HG02852 (cell line): ENCODE data around the gene TTL.

ENCODE experiments used
- ATAC-seq: cut with Tn5 transposase; IDR thresholded peaks from one replicate; pipeline ENCODE4 v1.9.1; 2021; ENCODE audit warnings: mild to moderate bottlenecking, moderate library complexity; ENCODE audit not compliant: unreplicated experiment

Gene TTL

DNA sequence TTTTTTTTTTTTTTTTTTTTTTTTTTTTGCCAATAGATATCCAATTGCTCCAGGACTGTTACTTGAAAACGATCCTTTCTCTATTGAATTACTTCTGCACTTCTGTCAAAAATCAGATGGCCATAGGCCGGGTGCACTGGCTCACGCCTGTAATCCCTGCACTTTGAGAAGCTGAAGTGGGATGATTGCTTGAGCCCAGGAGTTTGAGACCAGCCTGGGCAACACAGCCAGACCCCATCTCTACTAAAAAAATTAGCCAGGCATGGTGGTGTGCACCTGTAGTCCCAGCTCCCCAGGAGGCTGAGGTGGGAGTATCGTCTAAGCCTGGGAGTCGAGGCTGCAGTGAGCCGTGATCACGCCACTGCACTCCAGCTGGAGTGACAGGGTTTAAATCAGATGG is 98.1 kb downstream of the TTL start:
- ATAC-seq: no peak

- no peak for ATAC-seq
These were observed 100.4 kb downstream of the TTL start for GRCh38 chr2:112582314-112582746.

DNA sequence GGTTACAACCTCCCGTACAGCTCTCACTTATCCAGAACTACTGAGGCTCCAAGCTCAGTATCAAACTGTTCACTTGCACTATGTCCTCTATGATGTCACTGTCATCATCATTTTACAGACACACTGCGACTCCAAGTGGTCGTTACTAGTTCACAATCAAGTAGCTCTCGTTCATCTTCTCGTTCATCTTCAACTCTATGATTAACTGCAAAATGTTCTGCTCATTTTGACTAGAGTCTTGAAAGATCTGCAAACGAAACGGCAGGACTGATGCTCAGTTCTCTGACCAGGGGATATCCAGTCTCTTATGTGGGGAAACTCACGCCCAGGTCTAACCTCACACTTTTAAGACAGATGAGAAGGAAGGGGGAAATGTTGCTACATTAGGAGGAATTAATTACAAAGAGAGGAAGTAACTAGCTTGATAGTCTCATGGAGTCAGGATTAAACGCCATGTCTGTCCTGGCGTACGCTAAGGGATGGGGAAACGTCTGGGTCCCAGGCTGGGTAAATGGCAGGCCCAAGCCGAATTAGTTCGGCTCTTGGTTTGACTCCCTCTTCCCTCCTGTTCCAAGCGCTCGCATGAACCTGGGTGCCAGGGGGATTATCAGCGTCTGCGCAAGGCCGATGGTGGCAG is 101.7 kb downstream of the TTL start:
- no peak for ATAC-seq

DNA sequence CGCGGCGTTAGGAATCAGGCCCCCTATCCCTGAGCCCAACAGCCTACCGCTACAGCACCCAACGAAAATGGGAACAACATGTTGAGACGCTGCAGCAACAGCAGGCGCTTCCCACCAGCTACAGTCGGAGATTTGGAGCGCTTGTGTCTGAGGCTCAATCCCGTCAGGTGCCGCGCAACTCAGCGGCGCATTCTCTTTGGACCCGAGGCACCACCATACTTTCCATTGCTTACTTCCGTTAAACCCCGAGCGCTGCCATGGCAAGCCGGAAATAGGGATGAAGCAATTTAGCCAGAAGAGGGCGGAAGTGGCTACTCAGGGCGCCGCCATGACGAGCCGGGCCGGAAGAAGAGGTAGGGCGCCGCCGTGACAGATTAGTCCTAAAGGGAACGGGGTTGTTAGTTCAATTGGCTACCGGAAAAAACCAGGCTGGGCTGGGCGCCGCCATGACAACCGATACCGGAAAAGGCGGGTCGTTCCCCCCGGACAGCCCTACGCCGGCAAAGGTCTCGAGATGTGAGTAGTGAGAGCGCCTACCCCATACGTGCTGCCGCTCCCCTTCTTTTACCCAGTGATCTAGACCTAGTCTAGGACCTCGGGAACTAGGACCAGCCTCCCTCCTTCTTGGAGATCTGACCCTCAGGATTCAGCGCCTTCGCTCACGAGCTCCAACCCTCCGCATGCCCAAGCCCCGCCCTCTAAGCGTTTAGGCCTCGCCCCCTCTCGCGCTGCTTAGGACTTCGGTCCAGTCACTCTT is 102.4 kb downstream of the TTL start, which contains the start of gene CHCHD5:
TSS of gene CHCHD5 (plus strand) at position 476 of the 757 bp plus-strand sequence. CDS start at position 515, 39 bp downstream.
- ATAC-seq: peak; percentile 85

- ATAC-seq: no peak
These were observed 102.9 kb downstream of the TTL start for GRCh38 chr2:112584891-112585250.

DNA sequence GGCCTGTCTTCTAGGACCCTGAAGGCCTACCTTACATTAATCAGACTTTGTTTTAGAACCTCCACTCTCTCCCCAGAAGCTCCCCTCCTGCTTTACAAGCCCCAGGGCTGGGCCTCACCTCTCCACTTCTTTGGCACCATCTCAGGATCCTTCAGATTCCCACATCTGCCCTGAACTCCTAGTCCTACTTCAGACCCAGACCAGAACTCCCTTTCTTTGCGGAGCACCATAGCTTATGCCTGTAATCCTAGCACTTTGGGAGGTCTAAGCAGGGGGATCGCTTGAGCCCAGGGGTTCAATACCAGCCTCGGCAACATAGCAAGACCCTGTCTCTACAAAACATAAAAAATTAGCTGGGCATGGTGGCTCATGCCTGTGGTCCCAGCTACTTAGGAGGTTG is 103.4 kb downstream of the TTL start:
- ATAC-seq: no peak

DNA sequence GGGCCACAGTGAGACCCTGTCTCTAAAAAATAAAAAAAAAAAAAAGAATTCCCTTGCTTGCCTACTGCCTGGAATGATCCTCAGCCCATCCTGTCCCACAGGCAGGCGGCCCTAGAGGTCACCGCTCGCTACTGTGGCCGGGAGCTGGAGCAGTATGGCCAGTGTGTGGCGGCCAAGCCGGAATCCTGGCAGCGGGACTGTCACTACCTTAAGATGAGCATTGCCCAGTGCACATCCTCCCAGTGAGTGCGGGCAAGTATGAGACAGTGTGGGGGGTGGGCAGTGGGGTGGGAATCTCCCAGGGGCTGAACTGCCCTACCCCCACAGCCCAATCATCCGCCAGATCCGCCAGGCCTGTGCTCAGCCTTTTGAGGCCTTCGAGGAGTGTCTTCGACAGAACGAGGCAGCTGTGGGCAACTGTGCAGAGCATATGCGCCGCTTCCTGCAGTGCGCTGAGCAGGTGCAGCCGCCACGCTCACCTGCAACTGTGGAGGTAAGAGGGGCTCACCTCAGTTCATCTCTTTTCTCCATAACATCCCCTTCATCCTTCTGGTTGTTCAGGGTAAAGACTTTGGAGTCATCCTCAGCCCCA is 104.0 kb downstream of the TTL start:
- ATAC-seq: no peak

GRCh38 chr2:112588611-112589045 is 106.7 kb downstream of the TTL start:
- ATAC-seq: no peak
